ENCODE measurements around the gene PAOX. TPM values are rescaled to one million over a fixed set of nuclear protein-coding genes. Genes with fewer than 3 reads are reported as not detected.

The PAOX gene
- total and polyA plus RNA-seq, 4 donors = 4.4 to 7.0 (median 6.6) TPM

- Histone ChIP-seq H3K4me1 (ENCODE audit: control insufficient read depth in 5 of 5, insufficient read depth in 5 of 5, low read length in 5 of 5) (no peaks in the 10 kb centered on the region), H3K9ac (ENCODE audit: insufficient read depth in 1 of 2, low read length in 2 of 2) (no peak overlapping the region), H3K9me3 (ENCODE audit: control insufficient read depth in 4 of 4, insufficient read depth in 3 of 4, low read length in 3 of 4) (peaks cover 0 to 10% (median 0%) of the 10 kb centered on the region in 4 donors), H3K36me3 (ENCODE audit: control insufficient read depth in 4 of 4, insufficient read depth in 4 of 4, low read length in 4 of 4) (no peaks in the 10 kb centered on the region), H3K4me3 (no peak overlapping the region), H3K27ac (ENCODE audit: low read depth in 1 of 2, low read length in 1 of 2) (no peak overlapping the region), H3K27me3 (ENCODE audit: control insufficient read depth in 3 of 3, insufficient read depth in 3 of 3, low read length in 2 of 3) (peaks cover 0 to 24% (median 3%) of the 10 kb centered on the region in 3 donors)
- WGBS, 2 donors = 58 to 63% methylated on average over 9 of the region's 9 CpGs
- TF ChIP-seq CTCF (IDR thresholded peaks at IDR 0.05; ENCODE audit: control extremely low read depth, extremely low read depth) = no peak
- ATAC-seq (ENCODE audit: insufficient read depth, low FRiP score) (no peak), DNase-seq (no peak)
Observed at GRCh38 chr10:133343558-133343957, 35.5 kb upstream of the PAOX start.

GRCh38 chr10:133344236-133344635, 34.8 kb upstream of the PAOX start:
- TF ChIP-seq CTCF (IDR thresholded peaks at IDR 0.05; ENCODE audit: control extremely low read depth, extremely low read depth) = no peak
- DNase-seq (no peak), ATAC-seq (ENCODE audit: insufficient read depth, low FRiP score) (no peak)
- peaks cover 0 to 24% (median 0%) of the 10 kb centered on the region in 3 donors for H3K27me3 ChIP-seq (ENCODE audit: control insufficient read depth in 3 of 3, insufficient read depth in 3 of 3, low read length in 2 of 3)
- H3K36me3 ChIP-seq (ENCODE audit: control insufficient read depth in 4 of 4, insufficient read depth in 4 of 4, low read length in 4 of 4) = no peaks in the 10 kb centered on the region
- H3K9me3 ChIP-seq (ENCODE audit: control insufficient read depth in 4 of 4, insufficient read depth in 3 of 4, low read length in 3 of 4) = peaks cover 0 to 6% (median 0%) of the 10 kb centered on the region in 4 donors
- no peaks in the 10 kb centered on the region for H3K4me1 ChIP-seq (ENCODE audit: control insufficient read depth in 5 of 5, insufficient read depth in 5 of 5, low read length in 5 of 5)
- no peak overlapping the region for H3K4me3 ChIP-seq
- 71 to 72% methylated on average over 5 of the region's 5 CpGs for WGBS, 2 donors
- H3K9ac ChIP-seq (ENCODE audit: insufficient read depth in 1 of 2, low read length in 2 of 2) = no peak overlapping the region
- H3K27ac ChIP-seq (ENCODE audit: low read depth in 1 of 2, low read length in 1 of 2) = no peak overlapping the region

GRCh38 chr10:133346413-133346812, 32.6 kb upstream of the PAOX start:
- H3K27me3 ChIP-seq (ENCODE audit: control insufficient read depth in 3 of 3, insufficient read depth in 3 of 3, low read length in 2 of 3) = peaks cover 0 to 17% (median 0%) of the 10 kb centered on the region in 3 donors
- no peak for TF ChIP-seq CTCF (IDR thresholded peaks at IDR 0.05; ENCODE audit: control extremely low read depth, extremely low read depth)

More at GRCh38 chr10:133346413-133346812, 32.6 kb upstream of the PAOX start:
- Histone ChIP-seq H3K9me3 (ENCODE audit: control insufficient read depth in 4 of 4, insufficient read depth in 3 of 4, low read length in 3 of 4) (peaks cover 0 to 2% (median 0%) of the 10 kb centered on the region in 4 donors), H3K27ac (ENCODE audit: low read depth in 1 of 2, low read length in 1 of 2) (no peak overlapping the region), H3K4me1 (ENCODE audit: control insufficient read depth in 5 of 5, insufficient read depth in 5 of 5, low read length in 5 of 5) (no peaks in the 10 kb centered on the region), H3K9ac (ENCODE audit: insufficient read depth in 1 of 2, low read length in 2 of 2) (no peak overlapping the region), H3K4me3 (no peak overlapping the region), H3K36me3 (ENCODE audit: control insufficient read depth in 4 of 4, insufficient read depth in 4 of 4, low read length in 4 of 4) (no peaks in the 10 kb centered on the region)
- 47 to 54% methylated on average over 11 of the region's 11 CpGs for WGBS, 2 donors
- ATAC-seq (ENCODE audit: insufficient read depth, low FRiP score) (no peak), DNase-seq (no peak)

Measured in lung (tissue), 12 donors.